Endothelial cell (in vitro differentiated cells): ENCODE data around the gene MT1A. TPM values are rescaled to one million over a fixed set of nuclear protein-coding genes. Genes with fewer than 3 reads are reported as not detected.

ENCODE experiments used
- DNase-seq: peaks from one replicate; pipeline ENCODE4 v3.0.0; 2021; ENCODE audit warnings: low spot score
- H3K27ac Mint-ChIP-seq: one replicate; pipeline ENCODE4 v1.8.0; 2021; ENCODE audit warnings: mixed read lengths, inconsistent platforms; ENCODE audit not compliant: unreplicated experiment
- H3K27me3 Mint-ChIP-seq: one replicate; pipeline ENCODE4 v1.8.0; 2021; ENCODE audit warnings: mild to moderate bottlenecking, moderate library complexity, mixed read lengths, inconsistent platforms; ENCODE audit not compliant: unreplicated experiment
- H3K36me3 Mint-ChIP-seq: one replicate; pipeline ENCODE4 v1.8.0; 2021; ENCODE audit warnings: mild to moderate bottlenecking, low read depth, mixed read lengths, inconsistent platforms; ENCODE audit not compliant: unreplicated experiment
- H3K4me1 Mint-ChIP-seq: one replicate; pipeline ENCODE4 v1.8.0; 2021; ENCODE audit warnings: mild to moderate bottlenecking, mixed read lengths, inconsistent platforms; ENCODE audit not compliant: unreplicated experiment
- H3K4me3 Mint-ChIP-seq: one replicate; pipeline ENCODE4 v1.8.0; 2021; ENCODE audit warnings: mild to moderate bottlenecking, mixed read lengths, inconsistent platforms; ENCODE audit not compliant: unreplicated experiment
- H3K9me3 Mint-ChIP-seq: one replicate; pipeline ENCODE4 v1.8.0; 2021; ENCODE audit warnings: mixed read lengths, inconsistent platforms; ENCODE audit not compliant: unreplicated experiment
- total RNA-seq: library from RNA; stranded (reverse); fragmentation: NEBNext Ultra II Directional; extraction: Animal tissue kit (Norgen Biotek cat#: 25700); gene quantifications from one replicate; pipeline ENCODE4 v1.2.1, GENCODE V29; 2021; ENCODE audit not compliant: unreplicated experiment
- TF ChIP-seq, protein P1 (sequence below): fragments of 200-600 bp; sonication (generic); IDR thresholded peaks from one replicate; pipeline ENCODE4 v1.5.0; 2021; ENCODE audit warnings: antibody characterized with exemption; ENCODE audit not compliant: unreplicated experiment

Gene MT1A
- total RNA-seq, 1 donor from 2014 or later: not detected

DNA sequence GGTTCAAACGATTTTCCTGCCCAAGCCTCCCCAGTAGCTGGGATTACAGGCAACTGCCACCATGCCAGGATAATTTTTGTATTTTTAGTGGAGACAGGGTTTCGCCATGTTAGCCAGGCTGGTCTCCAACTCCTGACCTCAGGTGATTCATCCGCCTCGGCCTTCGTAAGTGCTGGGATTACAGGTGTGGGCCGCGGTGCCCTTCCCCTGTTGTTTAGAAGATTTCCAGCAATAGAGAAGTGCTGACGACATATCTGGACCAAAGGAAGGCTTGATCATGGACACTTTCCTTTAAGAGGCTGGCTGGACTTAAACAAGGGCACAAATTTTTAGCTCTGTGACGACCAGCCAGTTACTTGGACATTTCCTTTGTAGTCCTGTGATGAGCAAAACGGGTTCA, 7.3 kb upstream of the MT1A start:
- no peaks in the 10 kb centered on the region for H3K36me3 Mint-ChIP-seq

DNA sequence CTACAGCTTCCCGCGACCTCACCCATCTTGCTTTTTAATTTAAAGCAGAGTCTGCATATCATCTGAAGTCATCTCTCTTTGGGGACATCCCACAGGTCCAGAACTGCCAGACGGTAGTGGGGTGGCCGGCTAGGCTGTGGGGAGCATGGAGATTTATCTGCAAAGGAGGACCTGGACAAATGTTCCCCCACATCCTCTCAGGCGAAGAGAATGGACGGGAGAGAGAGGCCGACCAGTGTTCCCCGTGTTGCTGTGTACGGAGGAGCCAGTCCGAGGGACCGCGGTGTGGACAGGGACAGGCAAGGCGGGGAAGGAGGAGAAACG, 6.7 kb upstream of the MT1A start:
- H3K9me3 Mint-ChIP-seq: no peaks in the 10 kb centered on the region
- peaks cover 41% of the 10 kb centered on the region for H3K27me3 Mint-ChIP-seq
- DNase-seq: no peak
- H3K36me3 Mint-ChIP-seq: no peaks in the 10 kb centered on the region
- no peak overlapping the region for H3K27ac Mint-ChIP-seq
- peaks cover 7% of the 10 kb centered on the region for H3K4me1 Mint-ChIP-seq
- peak overlapping the region; percentile 63 for H3K4me3 Mint-ChIP-seq
- TF ChIP-seq, protein P1, sequence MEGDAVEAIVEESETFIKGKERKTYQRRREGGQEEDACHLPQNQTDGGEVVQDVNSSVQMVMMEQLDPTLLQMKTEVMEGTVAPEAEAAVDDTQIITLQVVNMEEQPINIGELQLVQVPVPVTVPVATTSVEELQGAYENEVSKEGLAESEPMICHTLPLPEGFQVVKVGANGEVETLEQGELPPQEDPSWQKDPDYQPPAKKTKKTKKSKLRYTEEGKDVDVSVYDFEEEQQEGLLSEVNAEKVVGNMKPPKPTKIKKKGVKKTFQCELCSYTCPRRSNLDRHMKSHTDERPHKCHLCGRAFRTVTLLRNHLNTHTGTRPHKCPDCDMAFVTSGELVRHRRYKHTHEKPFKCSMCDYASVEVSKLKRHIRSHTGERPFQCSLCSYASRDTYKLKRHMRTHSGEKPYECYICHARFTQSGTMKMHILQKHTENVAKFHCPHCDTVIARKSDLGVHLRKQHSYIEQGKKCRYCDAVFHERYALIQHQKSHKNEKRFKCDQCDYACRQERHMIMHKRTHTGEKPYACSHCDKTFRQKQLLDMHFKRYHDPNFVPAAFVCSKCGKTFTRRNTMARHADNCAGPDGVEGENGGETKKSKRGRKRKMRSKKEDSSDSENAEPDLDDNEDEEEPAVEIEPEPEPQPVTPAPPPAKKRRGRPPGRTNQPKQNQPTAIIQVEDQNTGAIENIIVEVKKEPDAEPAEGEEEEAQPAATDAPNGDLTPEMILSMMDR: no peak

More for the DNA sequence above, 7.3 kb upstream of the MT1A start:
- H3K4me1 Mint-ChIP-seq: peaks cover 7% of the 10 kb centered on the region
- H3K27me3 Mint-ChIP-seq: peaks cover 36% of the 10 kb centered on the region
- no peak for DNase-seq
- H3K4me3 Mint-ChIP-seq: no peak overlapping the region
- H3K9me3 Mint-ChIP-seq: no peaks in the 10 kb centered on the region
- no peak overlapping the region for H3K27ac Mint-ChIP-seq
- TF ChIP-seq, protein P1: no peak

DNA sequence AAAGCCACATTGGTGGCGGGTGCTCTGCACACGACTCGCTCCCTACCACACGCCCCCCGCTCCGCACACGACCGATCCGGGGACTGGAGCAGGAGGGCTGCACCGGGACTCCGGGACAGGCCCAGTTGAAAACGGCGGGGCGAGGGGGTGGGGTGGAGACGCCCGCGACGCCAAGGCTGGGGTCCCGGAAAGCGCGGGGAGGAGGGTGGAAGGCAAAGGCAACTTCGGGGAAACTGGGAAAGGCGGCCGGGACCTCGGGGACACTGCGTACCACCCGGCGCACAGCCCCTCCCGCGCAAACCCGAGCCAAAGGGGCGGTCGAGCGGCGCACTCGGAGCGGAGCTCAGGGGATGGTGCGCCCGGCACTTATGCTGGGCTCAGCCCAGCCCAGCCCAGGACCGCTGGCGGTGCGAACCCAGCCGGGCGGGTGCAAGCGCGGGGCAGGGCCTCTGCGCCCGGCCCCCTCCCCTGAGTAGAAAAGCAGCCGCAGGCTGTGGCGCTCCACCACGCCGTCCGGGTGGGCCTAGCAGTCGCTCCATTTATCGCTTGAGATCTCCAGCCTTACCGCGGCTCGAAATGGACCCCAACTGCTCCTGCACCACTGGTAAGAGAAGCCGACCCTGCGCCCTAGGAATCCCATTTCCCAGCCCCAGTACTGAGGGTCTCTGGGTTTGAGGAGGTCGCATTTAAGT, 6.2 kb upstream of the MT1A start, which contains the start of gene MT1M:
TSS of gene MT1M (plus strand) at position 504 of the 692 bp plus-strand sequence. CDS start at position 577, 73 bp downstream.
- TF ChIP-seq, protein P1: no peak
- DNase-seq: no peak
- H3K9me3 Mint-ChIP-seq: no peaks in the 10 kb centered on the region
- H3K4me1 Mint-ChIP-seq: peaks cover 7% of the 10 kb centered on the region
- H3K36me3 Mint-ChIP-seq: no peaks in the 10 kb centered on the region
- H3K4me3 Mint-ChIP-seq: peak within 1 kb of the TSS; percentile 63
- H3K27ac Mint-ChIP-seq: no peak within 1 kb of the TSS
- peaks cover 39% of the 10 kb centered on the region for H3K27me3 Mint-ChIP-seq

DNA sequence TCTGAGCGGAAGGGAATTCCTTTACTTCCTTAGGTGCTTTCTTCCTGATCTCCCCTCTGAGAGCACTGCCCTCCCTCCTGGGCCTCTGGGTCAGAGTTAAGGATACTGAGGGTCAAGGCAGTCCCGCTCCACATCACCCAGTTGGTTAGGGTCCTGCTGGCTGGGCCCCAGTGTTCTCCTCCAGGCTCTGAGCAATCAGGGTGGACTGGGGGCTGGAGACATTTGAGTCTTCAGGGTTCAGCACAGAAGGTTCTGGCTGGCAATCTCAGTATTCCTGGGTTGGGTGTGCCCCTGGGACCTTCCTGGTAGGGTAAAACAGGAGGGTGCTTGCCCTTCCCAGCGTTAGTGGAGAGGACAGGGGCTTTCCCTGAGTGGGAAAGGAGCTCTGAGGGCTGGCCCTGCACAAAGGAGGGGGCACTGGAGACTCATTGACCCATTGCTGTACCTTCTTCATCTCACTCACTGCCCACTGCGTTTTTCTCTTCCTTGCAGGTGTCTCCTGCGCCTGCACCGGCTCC, 5.6 kb upstream of the MT1A start:
- Mint-ChIP-seq H3K4me3 (no peak overlapping the region), H3K27me3 (peaks cover 39% of the 10 kb centered on the region), H3K4me1 (peaks cover 10% of the 10 kb centered on the region), H3K36me3 (no peaks in the 10 kb centered on the region), H3K9me3 (no peaks in the 10 kb centered on the region), H3K27ac (no peak overlapping the region)
- DNase-seq: no peak
- TF ChIP-seq, protein P1: no peak

DNA sequence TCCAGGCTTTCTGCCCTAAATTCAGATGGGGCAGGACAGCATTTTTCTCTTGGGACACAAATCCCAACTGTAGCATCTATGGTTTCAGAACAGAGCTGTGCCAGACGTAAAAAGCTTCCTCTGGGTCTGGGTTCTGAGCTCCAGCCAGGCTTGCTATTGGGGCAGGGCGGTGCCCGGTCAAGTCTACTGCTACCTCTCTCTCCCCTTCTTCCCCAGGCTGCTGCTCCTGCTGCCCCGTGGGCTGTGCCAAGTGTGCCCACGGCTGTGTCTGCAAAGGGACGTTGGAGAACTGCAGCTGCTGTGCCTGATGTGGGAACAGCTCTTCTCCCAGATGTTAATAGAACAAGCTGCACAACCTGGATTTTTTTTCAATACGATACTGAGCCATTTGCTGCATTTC, 4.9 kb upstream of the MT1A start:
- H3K9me3 Mint-ChIP-seq: no peaks in the 10 kb centered on the region
- no peak for DNase-seq
- H3K36me3 Mint-ChIP-seq: no peaks in the 10 kb centered on the region
- H3K27ac Mint-ChIP-seq: no peak overlapping the region
- H3K4me3 Mint-ChIP-seq: no peak overlapping the region
- peaks cover 39% of the 10 kb centered on the region for H3K27me3 Mint-ChIP-seq
- peaks cover 10% of the 10 kb centered on the region for H3K4me1 Mint-ChIP-seq
- TF ChIP-seq, protein P1: no peak
